ENCODE data around the gene AGBL2.
"Not testable (repeated sequence)": the region's sequence is repeated elsewhere in the genome, so short reads cannot be mapped to it uniquely, and the experiment has no call there.

The AGBL2 gene

DNA sequence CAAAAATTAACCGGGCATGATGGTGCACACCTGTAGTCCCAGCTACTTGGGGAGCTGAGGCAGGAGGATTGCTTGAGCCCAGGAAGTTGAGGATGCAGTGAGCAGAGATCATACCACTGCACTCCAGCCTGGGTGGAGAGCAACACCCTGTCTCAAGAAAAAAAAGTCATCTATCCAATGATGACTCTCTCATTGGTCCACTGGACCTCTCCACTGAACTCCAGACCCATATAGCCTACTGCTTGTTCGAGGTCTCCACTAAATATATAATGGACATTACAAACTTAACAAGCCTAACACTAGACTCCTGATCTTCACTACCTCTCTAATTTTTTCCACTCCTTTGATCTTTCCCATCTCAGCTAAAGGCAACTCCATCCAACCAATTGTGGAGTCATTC is 39.3 kb downstream of the AGBL2 start:
- TF ChIP-seq POLR2AphosphoS5 (IDR thresholded peaks at IDR 0.05; ENCODE audit: borderline replicate concordance, low read depth, low read length) (no peak), EZH2 (IDR thresholded peaks at IDR 0.05) (no peak), FOXP2 (optimal IDR thresholded peaks at IDR 0.05; ENCODE audit: control extremely low read depth, extremely low read length, insufficient read depth) (no peak)
- no peaks in the 10 kb centered on the region for H3K36me3 ChIP-seq (ENCODE audit: insufficient read depth, low read length)
- H3K27ac ChIP-seq, result no peak overlapping the region
- H3K4me3 ChIP-seq, result no peak overlapping the region
- no peak for DNase-seq (ENCODE audit: low read depth, low spot score)
- H3K9ac ChIP-seq (ENCODE audit: insufficient read length), result no peak overlapping the region
- H3K9me3 ChIP-seq (ENCODE audit: low read depth, low read length), result no peaks in the 10 kb centered on the region

- TF ChIP-seq POLR2AphosphoS5 (IDR thresholded peaks at IDR 0.05; ENCODE audit: borderline replicate concordance, low read depth, low read length) (no peak), EZH2 (IDR thresholded peaks at IDR 0.05) (no peak), FOXP2 (optimal IDR thresholded peaks at IDR 0.05; ENCODE audit: control extremely low read depth, extremely low read length, insufficient read depth) (no peak)
- H3K9ac ChIP-seq (ENCODE audit: insufficient read length), result no peak overlapping the region
- no peaks in the 10 kb centered on the region for H3K9me3 ChIP-seq (ENCODE audit: low read depth, low read length)
- H3K27ac ChIP-seq, result no peak overlapping the region
- DNase-seq (ENCODE audit: low read depth, low spot score), result no peak
- H3K4me3 ChIP-seq, result no peak overlapping the region
- H3K36me3 ChIP-seq (ENCODE audit: insufficient read depth, low read length), result no peaks in the 10 kb centered on the region
Observed at GRCh38 chr11:47672283-47672730, 42.9 kb downstream of the AGBL2 start.

DNA sequence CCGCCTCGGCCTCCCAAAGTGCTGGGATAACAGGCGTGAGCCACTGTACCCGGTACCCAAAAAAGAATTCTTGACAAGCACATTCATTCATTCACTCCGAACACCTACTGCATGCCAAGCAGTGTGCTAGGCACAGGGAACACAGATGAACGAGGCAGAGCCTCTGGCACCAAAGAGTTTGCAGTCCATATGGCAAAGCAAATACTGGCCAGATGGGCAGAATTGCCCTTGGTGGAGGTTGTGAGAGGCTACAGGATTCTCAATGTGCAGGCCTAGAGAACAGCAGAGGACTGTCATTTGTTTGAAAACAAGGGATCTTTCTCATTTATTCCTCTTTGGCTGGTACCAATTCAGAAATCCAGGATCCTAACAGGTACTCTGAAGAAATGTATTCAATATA is 45.3 kb downstream of the AGBL2 start:
- TF ChIP-seq FOXP2 (optimal IDR thresholded peaks at IDR 0.05; ENCODE audit: control extremely low read depth, extremely low read length, insufficient read depth) (no peak), POLR2AphosphoS5 (IDR thresholded peaks at IDR 0.05; ENCODE audit: borderline replicate concordance, low read depth, low read length) (no peak), EZH2 (IDR thresholded peaks at IDR 0.05) (no peak)
- Histone ChIP-seq H3K9ac (ENCODE audit: insufficient read length) (no peak overlapping the region), H3K9me3 (ENCODE audit: low read depth, low read length) (no peaks in the 10 kb centered on the region), H3K27ac (no peak overlapping the region), H3K4me3 (no peak overlapping the region), H3K36me3 (ENCODE audit: insufficient read depth, low read length) (no peaks in the 10 kb centered on the region)
- DNase-seq (ENCODE audit: low read depth, low spot score), result no peak

DNA sequence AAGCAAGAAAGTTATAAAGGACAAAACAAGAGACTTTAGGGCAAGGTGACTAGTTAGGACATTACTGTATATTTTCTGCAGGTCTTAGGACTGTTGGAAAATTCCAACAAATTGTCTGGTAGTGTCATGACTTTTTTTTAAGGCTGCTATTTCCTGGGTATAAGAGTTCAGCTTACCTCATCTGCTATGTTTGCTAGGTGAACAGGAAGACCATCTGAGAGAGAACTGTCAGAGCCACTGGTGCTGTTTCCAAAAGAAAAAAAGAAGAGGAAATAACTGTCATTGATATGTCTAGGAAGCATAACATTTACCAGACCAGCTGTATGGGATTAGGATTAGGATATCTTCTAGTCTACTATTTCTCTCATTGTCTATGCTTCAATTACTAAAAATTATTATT is 46.5 kb downstream of the AGBL2 start:
- no peak overlapping the region for H3K27ac ChIP-seq
- no peaks in the 10 kb centered on the region for H3K36me3 ChIP-seq (ENCODE audit: insufficient read depth, low read length)
- DNase-seq (ENCODE audit: low read depth, low spot score), result no peak
- no peak overlapping the region for H3K9ac ChIP-seq (ENCODE audit: insufficient read length)
- TF ChIP-seq EZH2 (IDR thresholded peaks at IDR 0.05) (no peak), POLR2AphosphoS5 (IDR thresholded peaks at IDR 0.05; ENCODE audit: borderline replicate concordance, low read depth, low read length) (no peak), FOXP2 (optimal IDR thresholded peaks at IDR 0.05; ENCODE audit: control extremely low read depth, extremely low read length, insufficient read depth) (no peak)
- H3K9me3 ChIP-seq (ENCODE audit: low read depth, low read length), result no peaks in the 10 kb centered on the region
- H3K4me3 ChIP-seq, result no peak overlapping the region

DNA sequence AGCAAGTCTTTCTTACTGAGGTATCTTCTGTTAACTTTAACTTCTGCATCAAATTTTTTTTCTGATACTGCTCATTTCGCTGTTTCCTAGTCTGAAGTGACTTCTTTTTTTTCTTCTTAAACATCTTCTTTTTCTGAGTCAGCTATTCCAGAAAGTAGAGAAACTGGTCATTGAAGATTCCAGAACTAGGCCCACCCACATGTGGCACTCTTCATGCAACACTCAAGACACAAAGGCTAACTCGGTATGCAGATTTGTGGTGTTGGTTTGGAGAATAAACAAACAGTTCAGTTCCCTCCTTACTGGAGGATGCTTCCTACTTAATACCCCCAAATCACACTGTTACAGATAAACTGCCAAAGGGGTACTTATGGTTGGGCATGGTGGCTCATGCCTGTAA is 47.6 kb downstream of the AGBL2 start:
- Histone ChIP-seq H3K27ac (no peak overlapping the region), H3K9ac (ENCODE audit: insufficient read length) (no peak overlapping the region), H3K36me3 (ENCODE audit: insufficient read depth, low read length) (no peaks in the 10 kb centered on the region), H3K4me3 (no peak overlapping the region), H3K9me3 (ENCODE audit: low read depth, low read length) (no peaks in the 10 kb centered on the region)
- TF ChIP-seq POLR2AphosphoS5 (IDR thresholded peaks at IDR 0.05; ENCODE audit: borderline replicate concordance, low read depth, low read length) (no peak), FOXP2 (optimal IDR thresholded peaks at IDR 0.05; ENCODE audit: control extremely low read depth, extremely low read length, insufficient read depth) (no peak), EZH2 (IDR thresholded peaks at IDR 0.05) (no peak)
- no peak for DNase-seq (ENCODE audit: low read depth, low spot score)

- H3K4me3 ChIP-seq, result no peak overlapping the region
- TF ChIP-seq POLR2AphosphoS5 (IDR thresholded peaks at IDR 0.05; ENCODE audit: borderline replicate concordance, low read depth, low read length), result no peak
- no peak for TF ChIP-seq FOXP2 (optimal IDR thresholded peaks at IDR 0.05; ENCODE audit: control extremely low read depth, extremely low read length, insufficient read depth)
- no peak for TF ChIP-seq EZH2 (IDR thresholded peaks at IDR 0.05)
- H3K36me3 ChIP-seq (ENCODE audit: insufficient read depth, low read length), result no peaks in the 10 kb centered on the region
- no peak overlapping the region for H3K9ac ChIP-seq (ENCODE audit: insufficient read length)
- no peak overlapping the region for H3K27ac ChIP-seq
- no peak for DNase-seq (ENCODE audit: low read depth, low spot score)
- no peaks in the 10 kb centered on the region for H3K9me3 ChIP-seq (ENCODE audit: low read depth, low read length)
Observed at GRCh38 chr11:47667135-47667534, 48.0 kb downstream of the AGBL2 start.

- DNase-seq (ENCODE audit: low read depth, low spot score); H3K4me3 ChIP-seq; H3K36me3 ChIP-seq (ENCODE audit: insufficient read depth, low read length); H3K27ac ChIP-seq; H3K9ac ChIP-seq (ENCODE audit: insufficient read length); H3K9me3 ChIP-seq (ENCODE audit: low read depth, low read length): not testable (repeated sequence)
Observed at GRCh38 chr11:47664936-47665335, 50.2 kb downstream of the AGBL2 start.

- Histone ChIP-seq H3K36me3 (ENCODE audit: insufficient read depth, low read length) (no peaks in the 10 kb centered on the region), H3K27ac (no peak overlapping the region), H3K9me3 (ENCODE audit: low read depth, low read length) (no peaks in the 10 kb centered on the region), H3K4me3 (no peak overlapping the region), H3K9ac (ENCODE audit: insufficient read length) (no peak overlapping the region)
- DNase-seq (ENCODE audit: low read depth, low spot score), result no peak
- TF ChIP-seq FOXP2 (optimal IDR thresholded peaks at IDR 0.05; ENCODE audit: control extremely low read depth, extremely low read length, insufficient read depth) (no peak), EZH2 (IDR thresholded peaks at IDR 0.05) (no peak), POLR2AphosphoS5 (IDR thresholded peaks at IDR 0.05; ENCODE audit: borderline replicate concordance, low read depth, low read length) (no peak)
Observed at GRCh38 chr11:47661245-47661644, 53.9 kb downstream of the AGBL2 start.

- H3K9me3 ChIP-seq (ENCODE audit: low read depth, low read length), result no peaks in the 10 kb centered on the region
- DNase-seq (ENCODE audit: low read depth, low spot score), result no peak
- no peak overlapping the region for H3K4me3 ChIP-seq
- no peak overlapping the region for H3K9ac ChIP-seq (ENCODE audit: insufficient read length)
- H3K27ac ChIP-seq, result no peak overlapping the region
- no peaks in the 10 kb centered on the region for H3K36me3 ChIP-seq (ENCODE audit: insufficient read depth, low read length)
- TF ChIP-seq EZH2 (IDR thresholded peaks at IDR 0.05), result no peak
Observed at GRCh38 chr11:47659276-47659675, 55.9 kb downstream of the AGBL2 start.
